ENCODE measurements around the gene PLXNA2. TPM values are rescaled to one million over a fixed set of nuclear protein-coding genes. Genes with fewer than 3 reads are reported as not detected.

The PLXNA2 gene
- total and polyA plus RNA-seq, 8 donors: 48.7 to 137 (median 72.9) TPM

DNA sequence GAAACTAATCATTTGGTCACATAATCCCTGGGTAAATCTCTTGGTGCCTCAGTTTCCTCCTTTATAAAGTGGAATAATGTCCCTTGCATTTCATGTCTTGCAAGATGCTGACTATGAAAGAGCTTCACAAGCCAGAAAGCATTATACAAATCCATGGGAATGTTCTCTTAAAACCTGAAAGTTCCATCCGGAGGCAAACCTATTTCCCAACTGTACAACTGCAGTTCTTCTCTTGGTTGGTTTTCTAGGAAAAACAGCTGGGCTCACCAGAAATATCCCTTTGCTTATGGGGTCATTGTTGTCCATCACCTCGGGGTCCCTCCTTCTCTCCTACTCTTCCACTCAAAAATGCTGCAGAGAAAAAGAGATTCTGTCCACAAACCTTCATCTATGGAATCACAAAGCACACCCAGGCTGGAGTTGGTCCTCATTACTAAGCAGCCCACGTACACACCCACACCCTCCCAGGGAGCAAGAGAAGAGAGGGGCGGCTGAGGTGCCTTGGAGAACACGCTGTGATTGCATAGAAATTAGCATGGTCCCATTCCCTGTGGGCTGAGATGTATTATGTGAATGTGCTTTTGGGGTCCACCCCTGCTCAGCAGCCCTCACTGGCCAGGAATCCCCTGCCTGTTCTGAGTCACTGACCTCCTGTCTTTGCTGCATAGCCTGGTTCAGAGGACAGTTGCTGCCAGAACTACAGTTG, 5.0 kb upstream of the PLXNA2 start:
- Histone ChIP-seq H3K36me3 (no peaks in the 10 kb centered on the region), H3K27me3 (no peaks in the 10 kb centered on the region), H3K4me3 (no peak overlapping the region), H3K27ac (no peak overlapping the region), H3K9me3 (no peaks in the 10 kb centered on the region), H3K4me1 (peaks cover 0 to 12% (median 0%) of the 10 kb centered on the region in 3 donors)
- no peak for ATAC-seq
- WGBS, 2 donors: 84 to 89% methylated on average over 5 of the region's 5 CpGs
- no peak for DNase-seq
- TF ChIP-seq, protein P1, sequence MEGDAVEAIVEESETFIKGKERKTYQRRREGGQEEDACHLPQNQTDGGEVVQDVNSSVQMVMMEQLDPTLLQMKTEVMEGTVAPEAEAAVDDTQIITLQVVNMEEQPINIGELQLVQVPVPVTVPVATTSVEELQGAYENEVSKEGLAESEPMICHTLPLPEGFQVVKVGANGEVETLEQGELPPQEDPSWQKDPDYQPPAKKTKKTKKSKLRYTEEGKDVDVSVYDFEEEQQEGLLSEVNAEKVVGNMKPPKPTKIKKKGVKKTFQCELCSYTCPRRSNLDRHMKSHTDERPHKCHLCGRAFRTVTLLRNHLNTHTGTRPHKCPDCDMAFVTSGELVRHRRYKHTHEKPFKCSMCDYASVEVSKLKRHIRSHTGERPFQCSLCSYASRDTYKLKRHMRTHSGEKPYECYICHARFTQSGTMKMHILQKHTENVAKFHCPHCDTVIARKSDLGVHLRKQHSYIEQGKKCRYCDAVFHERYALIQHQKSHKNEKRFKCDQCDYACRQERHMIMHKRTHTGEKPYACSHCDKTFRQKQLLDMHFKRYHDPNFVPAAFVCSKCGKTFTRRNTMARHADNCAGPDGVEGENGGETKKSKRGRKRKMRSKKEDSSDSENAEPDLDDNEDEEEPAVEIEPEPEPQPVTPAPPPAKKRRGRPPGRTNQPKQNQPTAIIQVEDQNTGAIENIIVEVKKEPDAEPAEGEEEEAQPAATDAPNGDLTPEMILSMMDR (IDR thresholded peaks at IDR 0.05): no peak
- intact Hi-C loops (cut with DNase I): loop anchor here in 2 of 3 donors (5.0 to 10.0 kb wide), 2 partner anchors 222 to 224 kb away; no protein-coding TSS in a partner anchor
- no peak for FAIRE-seq

DNA sequence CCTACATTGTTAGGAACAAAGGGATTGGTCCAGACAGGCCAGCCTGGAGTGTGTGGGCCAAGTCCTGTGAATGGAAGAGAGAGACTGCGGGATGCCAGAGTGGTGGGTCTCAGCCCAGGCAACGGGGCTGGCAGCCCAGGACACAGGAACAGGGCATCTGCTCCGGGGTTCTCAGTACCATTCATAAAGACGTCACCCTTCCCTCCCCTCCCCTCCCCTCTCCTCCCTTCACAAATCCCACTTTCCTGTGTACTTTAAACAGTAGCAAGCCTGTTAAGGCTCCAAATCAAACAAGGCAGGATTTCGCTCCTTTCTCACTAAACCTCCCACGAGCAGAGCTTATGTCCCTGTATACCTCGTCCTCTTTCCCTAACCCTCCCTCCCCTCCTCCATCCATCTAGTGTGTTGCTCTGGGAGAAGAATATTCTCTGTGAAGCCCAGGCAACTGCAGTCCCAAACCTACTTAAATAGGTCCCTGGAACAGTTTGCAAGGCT, 4.2 kb upstream of the PLXNA2 start:
- DNase-seq (no peak), ATAC-seq (no peak), FAIRE-seq (no peak)
- no peaks in the 10 kb centered on the region for H3K27me3 ChIP-seq
- peaks cover 0 to 12% (median 0%) of the 10 kb centered on the region in 3 donors for H3K4me1 ChIP-seq
- no peak overlapping the region for H3K4me3 ChIP-seq
- H3K27ac ChIP-seq: no peak overlapping the region
- no peaks in the 10 kb centered on the region for H3K9me3 ChIP-seq
- WGBS, 2 donors: 74 to 77% methylated on average over 7 of the region's 7 CpGs
- TF ChIP-seq, protein P1 (IDR thresholded peaks at IDR 0.05): no peak
- no peaks in the 10 kb centered on the region for H3K36me3 ChIP-seq
- intact Hi-C loops (cut with DNase I): loop anchor here in 2 of 3 donors (5.0 to 10.0 kb wide), 2 partner anchors 221 to 224 kb away; no protein-coding TSS in a partner anchor

- no peaks in the 10 kb centered on the region for H3K9me3 ChIP-seq
- ATAC-seq (no peak), FAIRE-seq (no peak), DNase-seq (no peak)
- H3K4me3 ChIP-seq: no peak overlapping the region
- peaks cover 0 to 12% (median 0%) of the 10 kb centered on the region in 3 donors for H3K4me1 ChIP-seq
- 76 to 78% methylated on average over 5 of the region's 5 CpGs for WGBS, 2 donors
- TF ChIP-seq, protein P1 (IDR thresholded peaks at IDR 0.05): no peak
- no peak overlapping the region for H3K27ac ChIP-seq
- no peaks in the 10 kb centered on the region for H3K27me3 ChIP-seq
- no peaks in the 10 kb centered on the region for H3K36me3 ChIP-seq
- intact Hi-C loops (cut with DNase I): loop anchor here in 2 of 3 donors (5.0 to 10.0 kb wide), 2 partner anchors 220 to 223 kb away; no protein-coding TSS in a partner anchor
Observed at GRCh38 chr1:208247696-208248095, 3.5 kb upstream of the PLXNA2 start.

DNA sequence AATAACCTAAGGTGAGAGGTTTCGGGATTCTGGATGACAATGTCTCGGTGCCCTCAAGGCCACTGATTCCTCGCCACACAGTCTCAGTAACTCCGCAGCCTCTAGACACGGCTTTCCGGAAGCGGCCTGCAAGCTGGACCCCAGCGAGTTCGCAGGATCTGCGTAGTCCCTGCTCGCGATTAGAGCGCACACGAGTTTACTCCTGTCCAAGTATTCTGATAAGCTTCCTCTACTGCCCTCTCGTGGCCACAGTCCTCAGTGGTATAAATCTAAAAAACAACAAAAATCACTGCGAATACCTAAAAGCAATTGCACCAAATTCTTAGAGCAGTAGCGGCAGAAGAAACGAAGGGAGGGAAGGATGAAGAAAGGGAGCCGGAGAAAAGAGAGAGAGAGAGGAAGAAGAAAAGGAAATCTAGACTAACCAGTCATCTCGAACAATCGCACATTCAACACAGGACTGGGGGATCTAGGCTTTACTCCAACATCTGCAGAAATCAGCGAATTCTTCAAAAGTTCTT, 1.1 kb upstream of the PLXNA2 start:
- Histone ChIP-seq H3K4me1 (peaks cover 0 to 7% (median 0%) of the 10 kb centered on the region in 3 donors), H3K27me3 (no peaks in the 10 kb centered on the region), H3K36me3 (no peaks in the 10 kb centered on the region), H3K4me3 (peak overlapping the region in 2 of 4 donors; percentile 96 to 98), H3K9me3 (no peaks in the 10 kb centered on the region), H3K27ac (peak overlapping the region; percentile 53 to 89 (median 83))
- 7% methylated on average over 22 of the region's 22 CpGs for WGBS, 2 donors
- TF ChIP-seq, protein P1 (IDR thresholded peaks at IDR 0.05): peak; percentile 64 to 81 (median 72)
- peak; percentile 65 for FAIRE-seq
- ATAC-seq: peak; percentile 65 to 86 (median 74)
- intact Hi-C loops (cut with DNase I): loop anchor here in 2 of 3 donors (5.0 to 10.0 kb wide), 2 partner anchors 218 to 220 kb away; no protein-coding TSS in a partner anchor
- peak; percentile 84 to 90 (median 88) for DNase-seq

Measured in pancreas (tissue), 10 donors.